PC-9 (cell line): ENCODE measurements around the gene MFSD12. TPM values are rescaled to one million over a fixed set of nuclear protein-coding genes. Genes with fewer than 3 reads are reported as not detected.

Experiments used
- BruUV-seq: library from RNA; stranded (reverse); fragments of 400-500 nt; replicated peaks from 2 replicates; lab custom pipeline; 2021; lab: Mats Ljungman, UMichigan
- CTCF ChIA-PET: fragments of 300-600 bp; sonication (Branson Sonifier 250); formaldehyde crosslinking; loops from one replicate; lab custom pipeline; 2022; ENCODE audit warnings: antibody characterized with exemption; lab: Charles Lee
- POLR2A ChIA-PET: fragments of 300-600 bp; sonication (Branson Sonifier 250); formaldehyde crosslinking; loops from one replicate; lab custom pipeline; 2022; ENCODE audit warnings: antibody characterized with exemption; ENCODE audit not compliant: unreplicated experiment; lab: Charles Lee
- DNase-seq, 2 experiments: peaks; one replicate each; pipeline versions ENCODE4 v3.0.0 to v3.0.0-alpha.2; 2015 to 2022; ENCODE audit warnings: mixed read lengths in 1 of 2
- H2AFZ ChIP-seq: fragments of 200-600 bp; sonication (generic); 2 replicates; pipeline ENCODE4 v1.8.1; 2017; ENCODE audit warnings: antibody characterized with exemption
- H3F3A ChIP-seq: fragments of 200-600 bp; sonication (generic); 2 replicates; pipeline ENCODE4 v1.8.1; 2017; ENCODE audit warnings: antibody characterized with exemption, mild to moderate bottlenecking, low read depth; ENCODE audit not compliant: insufficient read depth
- H3K27ac ChIP-seq: fragments of 200-600 bp; sonication (generic); 2 replicates; pipeline ENCODE4 v1.6.1; 2016; ENCODE audit warnings: mixed run types
- H3K27me3 ChIP-seq: fragments of 200-600 bp; sonication (generic); 2 replicates; pipeline ENCODE4 v1.6.1; 2016; ENCODE audit warnings: low read depth, mixed run types; ENCODE audit not compliant: insufficient read depth
- H3K36me3 ChIP-seq: fragments of 200-600 bp; sonication (generic); 2 replicates; pipeline ENCODE4 v1.6.1; 2016; ENCODE audit warnings: low read depth, mixed run types
- H3K4me1 ChIP-seq: fragments of 200-600 bp; sonication (generic); replicated peaks from 2 replicates; pipeline ENCODE4 v1.6.1; 2016; ENCODE audit warnings: mixed run types; ENCODE audit not compliant: insufficient read depth
- H3K4me2 ChIP-seq: fragments of 200-600 bp; sonication (generic); 2 replicates; pipeline ENCODE4 v1.6.1; 2017; ENCODE audit warnings: mixed run types
- H3K4me3 ChIP-seq: fragments of 200-600 bp; sonication (generic); 2 replicates; pipeline ENCODE4 v1.6.1; 2016; ENCODE audit warnings: mixed run types
- H3K79me2 ChIP-seq: fragments of 200-600 bp; sonication (generic); 2 replicates; pipeline ENCODE4 v1.6.1; 2017; ENCODE audit warnings: low read depth, mixed run types
- H3K9me2 ChIP-seq: fragments of 200-600 bp; sonication (generic); 2 replicates; pipeline ENCODE4 v1.8.1; 2017; ENCODE audit warnings: mild to moderate bottlenecking; ENCODE audit not compliant: insufficient read depth
- H3K9me3 ChIP-seq: fragments of 200-600 bp; sonication (generic); 2 replicates; pipeline ENCODE4 v1.8.1; 2016; ENCODE audit warnings: low read depth; ENCODE audit not compliant: insufficient read depth
- H4K20me1 ChIP-seq: fragments of 200-600 bp; sonication (generic); 2 replicates; pipeline ENCODE4 v1.8.1; 2017; ENCODE audit not compliant: insufficient read depth
- CTCF ChIP-seq: fragments of 200-600 bp; sonication (generic); conservative IDR thresholded peaks from 2 replicates; pipeline ENCODE4 v1.6.1; 2017; ENCODE audit warnings: mixed run types, antibody characterized with exemption, mild to moderate bottlenecking, moderate library complexity
- EZH2 ChIP-seq: fragments of 200-600 bp; sonication (generic); IDR thresholded peaks from 2 replicates; pipeline ENCODE4 v1.8.0; 2017; ENCODE audit warnings: antibody characterized with exemption, low read depth
- intact Hi-C: fragments of 100-400 bp; cut with micrococcal nuclease; formaldehyde crosslinking; loops from one replicate; pipeline ENCODE4 v1.10.0; 2022; ENCODE audit not compliant: unreplicated experiment
- total RNA-seq: library from RNA; stranded (reverse); gene quantifications from 2 replicates; pipeline ENCODE4 v1.2.3, GENCODE V29; 2021

Gene MFSD12
- total RNA-seq, 1 experiment from 2014 or later = 70.0 TPM

GRCh38 chr19:3514930-3515329 is 42.5 kb downstream of the MFSD12 start:
- intact Hi-C loops = no loop called here
- Histone ChIP-seq H3K4me3 (no peak overlapping the region), H3K4me1 (no peaks in the 10 kb centered on the region), H3K27ac (no peak overlapping the region), H3K79me2 (peaks cover 47% of the 10 kb centered on the region; the same call in 1 of the 2 replicates), H3K27me3 (no peaks in the 10 kb centered on the region), H2AFZ (no peak overlapping the region), H4K20me1 (peaks cover 24% of the 10 kb centered on the region), H3F3A (no peaks in the 10 kb centered on the region), H3K36me3 (no peaks in the 10 kb centered on the region), H3K9me2 (no peaks in the 10 kb centered on the region), H3K9me3 (no peaks in the 10 kb centered on the region), H3K4me2 (no peak overlapping the region)
- CTCF ChIA-PET = interaction anchor here (0.6 kb wide), 1 partner anchor 361 kb away, joined by 3 read pairs; no protein-coding TSS in a partner anchor
- DNase-seq = no peak
- TF ChIP-seq CTCF (no peak), EZH2 (no peak)
- POLR2A ChIA-PET = no interaction called here
- no TSS peak for BruUV-seq

GRCh38 chr19:3513229-3514140 is 43.9 kb downstream of the MFSD12 start:
- intact Hi-C loops = no loop called here
- ChIA-PET POLR2A (no interaction called here), CTCF (no interaction called here)
- Histone ChIP-seq H2AFZ (no peak overlapping the region), H3K4me1 (no peaks in the 10 kb centered on the region), H3K79me2 (peaks cover 56% of the 10 kb centered on the region), H3K27me3 (no peaks in the 10 kb centered on the region), H3F3A (no peaks in the 10 kb centered on the region), H3K9me3 (no peaks in the 10 kb centered on the region), H3K27ac (no peak overlapping the region), H4K20me1 (peaks cover 29% of the 10 kb centered on the region), H3K4me3 (no peak overlapping the region), H3K9me2 (no peaks in the 10 kb centered on the region), H3K36me3 (no peaks in the 10 kb centered on the region), H3K4me2 (no peak overlapping the region)
- BruUV-seq = no TSS peak
- no peak for DNase-seq
- no peak for TF ChIP-seq EZH2
- no peak for TF ChIP-seq CTCF

- Histone ChIP-seq H3K9me2 (no peaks in the 10 kb centered on the region), H3K79me2 (peaks cover 59% of the 10 kb centered on the region), H3K4me1 (0 out of 2 replicates have a peak, but pooled peaks cover 1% of the 10 kb centered on the region), H4K20me1 (peaks cover 26% of the 10 kb centered on the region), H3K4me2 (no peak overlapping the region), H3F3A (no peaks in the 10 kb centered on the region), H3K4me3 (no peak overlapping the region), H3K27ac (no peak overlapping the region), H2AFZ (no peak overlapping the region), H3K27me3 (no peaks in the 10 kb centered on the region), H3K9me3 (no peaks in the 10 kb centered on the region), H3K36me3 (no peaks in the 10 kb centered on the region)
- CTCF ChIA-PET = no interaction called here
- POLR2A ChIA-PET = no interaction called here
- TF ChIP-seq EZH2 (no peak), CTCF (no peak)
- no peak for DNase-seq
- BruUV-seq = no TSS peak
- intact Hi-C loops = no loop called here
These were observed 44.7 kb downstream of the MFSD12 start for GRCh38 chr19:3512562-3513228.
